ENCODE data around the gene FICD.
"Not testable (repeated sequence)": the region's sequence is repeated elsewhere in the genome, so short reads cannot be mapped to it uniquely, and the experiment has no call there.

Gene FICD

DNA sequence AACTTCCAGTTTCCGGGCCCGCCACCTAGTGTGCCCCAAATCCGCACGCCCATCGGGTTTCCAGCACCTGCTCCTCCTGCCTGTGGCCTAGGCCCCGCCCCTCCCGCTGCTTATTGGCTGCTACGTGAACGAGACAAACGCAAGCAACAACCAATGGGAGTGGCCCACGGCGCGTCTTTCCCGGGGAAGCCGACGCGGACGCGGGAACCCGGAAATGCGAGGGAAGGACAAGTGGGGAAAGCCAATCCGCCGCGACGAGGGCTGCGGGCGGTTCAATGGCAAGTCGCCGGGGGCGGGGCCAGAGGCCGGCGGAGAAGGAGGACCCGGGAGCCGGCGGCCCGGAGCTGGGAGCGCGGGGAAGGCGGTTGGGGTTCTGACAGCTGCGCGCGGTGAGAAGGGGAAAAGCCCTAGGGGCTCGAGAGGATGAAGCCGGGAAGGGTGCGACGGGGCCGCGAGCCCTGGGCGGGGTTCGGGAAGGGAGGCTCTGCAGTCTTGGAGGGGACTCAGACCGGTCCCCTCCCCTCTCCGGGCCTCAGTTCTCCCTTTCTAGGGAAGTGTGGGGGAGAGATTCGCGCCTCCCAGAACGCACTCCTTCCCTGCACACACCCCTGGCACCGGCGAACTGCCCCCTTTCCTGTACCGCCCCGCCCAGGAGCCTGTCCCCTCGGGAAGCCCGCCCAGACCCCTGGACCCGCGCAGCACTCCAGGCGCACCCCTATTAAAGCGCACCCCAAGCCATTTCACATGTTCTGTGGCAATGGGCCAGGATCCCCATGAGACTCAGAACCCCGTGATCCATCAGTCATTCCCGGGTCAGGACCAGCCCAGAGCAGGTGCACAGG is at the start of gene FICD:
TSS of gene FICD (plus strand) at position 305 of the 842 bp plus-strand sequence. CDS start 1,696 bp downstream, outside the sequence.
- peak; percentile 97 for DNase-seq

GRCh38 chr12:108465417-108465816 is 49.7 kb upstream of the FICD start:
- no peak for DNase-seq

GRCh38 chr12:108468196-108468968 is 46.7 kb upstream of the FICD start:
- no peak for DNase-seq

DNA sequence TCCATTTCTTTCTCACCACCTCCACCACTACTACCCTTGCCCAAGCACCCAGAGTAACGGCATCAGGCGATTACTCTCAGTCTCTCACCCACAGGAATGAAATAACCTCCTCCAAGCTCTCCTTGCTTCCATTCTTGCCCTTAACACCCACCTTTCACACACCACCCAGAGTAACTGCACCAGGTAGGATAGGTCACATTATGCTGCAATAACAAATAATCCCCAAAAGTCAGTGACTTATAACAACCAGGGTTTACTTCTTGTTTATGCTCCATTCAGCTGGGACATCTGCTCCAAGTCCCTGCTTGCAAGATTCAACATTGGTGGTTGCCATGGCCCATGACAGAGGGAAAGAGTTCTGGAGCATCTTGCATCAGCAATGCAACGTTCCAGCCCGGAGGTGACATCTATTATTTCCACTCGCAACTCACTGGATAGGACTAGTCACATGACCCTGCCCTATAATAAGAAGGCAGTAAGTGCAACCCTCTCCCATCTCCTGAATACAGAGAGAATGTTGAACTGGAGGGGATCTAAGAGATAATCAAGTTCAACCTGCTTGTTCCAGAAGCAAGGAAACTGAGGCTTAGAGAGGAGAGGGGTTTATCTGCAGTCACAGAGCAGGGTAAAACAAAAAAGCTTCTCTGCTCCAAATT is 41.5 kb upstream of the FICD start:
- no peak for DNase-seq

- no peak for DNase-seq
These were observed 39.7 kb upstream of the FICD start for GRCh38 chr12:108475396-108475795.

DNA sequence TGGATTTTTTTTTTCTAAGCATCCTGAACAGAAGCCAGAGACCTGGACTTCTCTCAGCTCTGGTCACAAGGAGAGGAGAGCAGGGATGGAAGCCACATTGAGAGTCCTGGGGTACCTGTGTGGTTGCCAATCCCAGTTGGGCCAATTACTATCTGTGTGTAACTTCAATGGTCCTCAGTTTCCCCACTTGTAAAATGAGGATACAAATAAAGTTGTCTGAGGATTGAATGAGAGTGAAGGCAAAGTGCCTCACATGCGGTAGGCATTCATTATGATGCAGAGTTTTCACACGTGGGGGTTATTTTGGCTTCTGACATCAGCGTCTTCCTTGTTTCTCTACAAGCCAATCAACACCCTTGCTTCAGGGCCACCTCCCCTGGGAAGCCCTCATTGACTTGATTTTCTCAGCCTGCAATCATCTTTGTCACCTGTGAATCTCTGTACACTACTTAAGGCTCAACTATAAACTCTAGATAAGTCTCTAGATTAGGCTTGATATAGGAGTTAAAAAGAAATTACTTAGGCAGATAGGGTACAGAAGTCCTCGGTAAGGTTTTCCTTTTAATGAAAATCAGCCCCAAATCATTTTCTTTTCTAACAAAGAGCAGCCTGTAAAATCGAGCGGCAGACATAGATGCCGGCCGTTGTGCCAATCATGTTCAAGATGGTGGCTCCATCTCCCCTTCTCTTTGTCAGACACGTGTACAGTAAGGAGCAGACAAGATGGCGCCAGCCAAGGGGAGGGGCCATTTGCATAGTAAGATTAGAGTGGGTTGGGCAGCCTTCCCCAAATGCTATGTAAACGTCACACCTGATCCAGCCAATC is 37.8 kb upstream of the FICD start:
- DNase-seq, result no peak

- DNase-seq, result no peak
These were observed 37.2 kb upstream of the FICD start for GRCh38 chr12:108477881-108478259.

DNA sequence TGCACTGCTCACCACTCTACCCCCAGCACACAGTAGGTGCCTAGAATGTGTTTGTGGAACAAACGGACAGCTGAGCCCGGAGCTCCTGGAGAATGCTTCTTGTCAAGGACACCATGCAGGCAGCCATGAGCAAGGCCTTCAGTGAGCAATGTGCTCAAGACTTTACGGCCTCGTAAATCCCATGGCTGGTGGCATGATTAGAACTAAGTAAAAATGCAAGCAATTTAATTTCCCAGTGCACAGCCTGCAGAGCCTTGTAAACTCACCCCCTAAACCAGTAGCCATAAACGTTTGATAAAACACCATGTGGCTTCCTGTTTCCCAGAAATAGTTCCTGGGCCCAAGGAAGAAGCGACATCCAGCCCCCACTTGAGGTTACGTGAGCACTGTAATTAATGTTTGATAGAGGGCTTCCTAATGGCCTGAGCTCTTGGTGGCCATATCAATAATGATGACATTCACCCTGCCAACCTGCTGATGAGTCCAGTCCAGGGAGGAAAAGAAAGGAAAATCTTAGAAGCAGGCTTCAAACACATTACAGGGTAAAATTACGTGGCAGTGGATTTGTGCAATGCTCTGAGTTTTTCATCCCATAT is 36.4 kb upstream of the FICD start:
- DNase-seq, result no peak

DNA sequence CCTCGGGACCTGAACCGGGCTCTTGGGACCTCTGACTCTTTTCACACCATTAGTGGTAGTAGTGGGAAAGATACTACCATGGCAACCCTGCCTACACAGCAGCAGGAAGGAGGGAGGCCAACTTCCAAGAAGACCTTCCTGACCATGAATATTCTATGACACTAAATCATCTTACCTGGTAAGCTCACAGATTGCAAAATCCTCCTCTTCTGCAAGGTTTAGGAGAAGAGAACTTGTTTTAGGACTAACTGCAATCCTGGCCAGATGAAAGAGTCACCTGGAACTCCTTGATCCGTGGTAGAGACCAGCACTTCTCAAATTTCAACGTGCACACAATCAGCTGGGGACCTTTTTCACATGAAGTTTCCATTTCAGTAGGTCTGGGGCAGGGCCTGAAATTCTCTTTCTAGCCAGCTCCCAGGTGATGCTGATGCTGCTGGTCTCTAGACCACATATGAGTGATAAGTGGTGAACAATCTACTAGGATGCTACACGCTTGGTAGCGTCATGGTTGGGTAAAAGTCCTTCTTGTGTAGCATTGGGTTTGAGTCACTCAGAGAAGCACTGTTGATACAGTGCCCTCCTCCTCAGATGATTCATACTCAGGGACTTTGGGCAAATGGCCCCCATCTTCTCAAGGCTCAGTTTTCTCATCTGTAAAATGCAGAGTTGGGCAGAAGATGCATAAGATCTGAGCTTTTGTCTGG is 35.6 kb upstream of the FICD start:
- DNase-seq, result no peak

DNA sequence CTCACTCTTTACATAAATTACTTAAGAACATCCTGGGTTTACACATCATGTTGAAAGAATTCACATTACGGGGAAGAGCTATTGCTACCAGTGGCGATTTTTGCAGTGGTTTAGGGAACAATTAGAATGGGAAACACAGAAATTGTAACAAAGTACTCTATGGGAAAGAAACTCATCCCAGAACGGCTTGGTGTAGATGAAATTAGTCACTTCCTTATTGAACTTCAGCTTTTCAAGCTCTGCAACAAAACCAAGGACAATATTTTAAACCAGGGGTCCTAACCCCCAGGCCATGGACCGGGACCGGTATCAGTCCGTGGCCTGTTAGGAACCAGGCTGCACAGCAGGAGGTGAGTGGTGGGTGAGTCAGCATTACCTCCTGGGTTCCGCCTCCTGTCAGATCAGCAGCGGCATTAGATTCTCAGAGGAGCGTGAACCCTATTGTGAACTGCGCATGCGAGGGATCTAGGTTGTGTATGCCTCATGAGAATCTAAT is 32.3 kb upstream of the FICD start:
- DNase-seq, result no peak

DNA sequence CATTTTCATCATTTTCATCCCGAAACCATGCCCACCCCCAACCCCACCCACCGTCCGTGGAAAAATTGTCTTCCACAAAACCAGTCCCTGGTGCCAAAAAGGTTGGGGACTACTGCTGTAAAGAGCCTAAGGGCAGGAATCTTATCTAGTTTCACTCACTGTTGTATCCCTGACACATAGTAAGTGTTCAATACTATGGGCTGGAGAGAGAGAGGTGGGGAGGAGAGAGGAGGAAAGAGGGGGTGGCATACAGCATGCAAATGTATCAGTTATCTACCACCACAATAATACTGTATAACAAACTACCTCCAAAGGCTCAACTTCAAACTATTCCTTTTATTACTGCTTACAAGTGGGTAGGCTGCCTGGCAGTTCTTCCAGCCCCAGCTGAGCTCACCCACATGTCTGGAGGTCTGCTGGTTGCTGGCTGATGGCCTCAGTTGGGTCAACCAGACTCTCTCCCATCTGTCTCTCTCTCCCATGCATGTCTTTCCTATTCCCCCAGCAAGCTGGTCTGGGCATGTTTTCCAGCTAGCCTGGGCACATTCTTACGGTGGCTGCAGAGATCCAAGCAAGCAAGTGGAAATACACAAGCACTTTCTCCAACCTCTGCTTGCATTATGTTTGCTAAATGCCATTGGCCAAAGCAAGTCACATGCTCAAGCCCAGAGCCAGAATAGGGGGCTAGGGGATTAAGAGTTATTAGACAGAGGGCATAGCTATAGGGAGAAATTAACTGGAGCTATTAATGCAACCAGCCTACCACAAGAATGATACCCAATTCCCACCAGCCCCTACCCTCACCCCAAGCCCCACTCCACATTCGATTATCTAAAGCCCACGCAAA is 31.6 kb upstream of the FICD start:
- DNase-seq, result no peak

- no peak for DNase-seq
These were observed 30.6 kb upstream of the FICD start for GRCh38 chr12:108484431-108484830.

DNA sequence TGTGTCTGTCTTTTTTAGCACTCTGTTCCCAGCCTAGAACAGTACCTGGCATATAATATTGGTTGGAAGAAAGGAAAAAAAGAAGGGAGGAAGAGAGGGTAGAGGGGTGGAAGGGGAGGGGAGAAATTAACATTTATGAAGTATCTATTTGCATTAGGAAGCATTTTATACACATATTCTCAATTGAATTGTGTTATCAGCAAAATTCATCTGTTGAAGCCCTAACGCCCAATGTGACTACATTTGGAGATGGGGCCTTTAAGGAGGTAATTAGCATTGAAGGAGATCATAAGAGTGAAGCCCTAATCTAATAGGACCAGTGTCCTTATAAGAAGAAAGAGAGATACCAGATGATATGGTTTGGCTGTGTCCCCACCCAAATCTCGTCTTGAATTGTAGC is 30.2 kb upstream of the FICD start:
- no peak for DNase-seq

DNA sequence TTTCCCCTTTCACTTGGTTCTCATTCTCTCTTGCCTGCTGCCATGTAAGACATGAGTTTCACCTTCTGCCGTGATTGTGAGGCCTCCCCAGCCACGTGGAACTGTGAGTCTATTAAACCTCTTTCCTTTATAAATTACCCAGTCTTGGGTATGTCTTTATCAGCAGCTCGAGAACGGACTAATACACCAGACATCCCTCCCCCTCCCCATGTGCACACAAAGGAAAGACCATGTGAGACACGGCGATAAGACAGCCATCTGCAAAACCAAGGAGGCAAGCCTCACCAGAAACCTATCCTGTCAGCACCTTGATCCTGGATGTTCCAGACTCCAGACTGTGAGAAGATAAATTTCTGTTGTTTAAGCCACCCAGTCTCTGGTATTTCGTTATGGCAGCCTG is 29.7 kb upstream of the FICD start:
- not testable (repeated sequence) for DNase-seq

GRCh38 chr12:108487029-108487428 is 28.0 kb upstream of the FICD start:
- DNase-seq, result not testable (repeated sequence)

- DNase-seq, result no peak
These were observed 23.8 kb upstream of the FICD start for GRCh38 chr12:108491256-108491655.

DNA sequence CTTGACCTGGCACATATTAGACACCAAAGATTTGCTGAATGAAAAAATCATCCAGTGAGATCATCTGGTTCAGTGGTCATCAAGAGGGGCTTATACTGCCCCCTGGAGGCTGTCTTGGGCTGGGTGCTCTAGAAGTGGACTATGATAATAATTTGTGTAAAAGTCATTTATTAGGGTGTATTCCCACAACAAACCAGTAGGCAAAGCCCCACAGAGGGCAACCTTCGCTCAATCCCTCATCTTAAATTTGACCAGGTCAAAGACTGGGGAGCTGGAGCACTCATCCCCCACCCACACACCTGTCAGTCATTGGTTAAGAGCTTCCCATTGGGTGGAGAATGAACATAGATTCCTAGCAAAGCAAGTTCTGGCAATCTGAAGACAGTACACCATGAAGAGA is 20.0 kb upstream of the FICD start:
- DNase-seq, result no peak

DNA sequence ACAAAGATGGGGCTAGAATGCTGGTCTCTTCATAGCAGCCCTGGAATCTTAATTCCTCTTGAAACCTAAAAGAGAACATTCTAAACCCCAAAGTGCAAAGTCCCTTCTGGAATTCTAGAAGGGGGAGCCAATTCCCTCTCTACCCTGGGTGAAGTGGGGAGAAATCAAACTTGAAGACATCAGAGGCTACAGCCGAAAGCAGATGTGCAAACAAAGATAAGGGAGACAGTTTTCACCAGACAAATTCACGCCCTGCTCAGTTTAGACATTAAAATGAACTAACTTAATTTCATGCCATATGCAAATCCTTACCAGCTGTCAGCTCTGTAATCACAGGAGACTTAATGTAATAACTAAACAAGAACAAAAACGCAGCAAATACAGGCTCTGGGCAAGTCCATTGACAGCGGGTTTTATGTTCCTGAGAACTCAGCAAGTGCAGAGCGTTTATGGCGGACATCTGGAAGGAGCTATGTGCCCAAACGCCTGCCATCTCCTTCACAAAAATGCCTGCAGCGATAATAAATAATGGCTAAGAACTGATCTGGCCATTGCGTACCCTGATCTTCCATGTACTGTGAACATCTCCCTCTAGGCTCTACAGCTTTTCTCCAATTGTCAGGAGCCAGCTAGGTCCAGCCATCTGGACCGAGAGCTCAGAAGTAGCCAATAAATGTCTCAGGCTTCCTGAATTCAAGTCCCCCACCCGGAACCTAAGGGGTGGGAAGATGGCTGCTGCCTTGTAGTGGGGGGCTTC is 19.1 kb upstream of the FICD start:
- no peak for DNase-seq

DNA sequence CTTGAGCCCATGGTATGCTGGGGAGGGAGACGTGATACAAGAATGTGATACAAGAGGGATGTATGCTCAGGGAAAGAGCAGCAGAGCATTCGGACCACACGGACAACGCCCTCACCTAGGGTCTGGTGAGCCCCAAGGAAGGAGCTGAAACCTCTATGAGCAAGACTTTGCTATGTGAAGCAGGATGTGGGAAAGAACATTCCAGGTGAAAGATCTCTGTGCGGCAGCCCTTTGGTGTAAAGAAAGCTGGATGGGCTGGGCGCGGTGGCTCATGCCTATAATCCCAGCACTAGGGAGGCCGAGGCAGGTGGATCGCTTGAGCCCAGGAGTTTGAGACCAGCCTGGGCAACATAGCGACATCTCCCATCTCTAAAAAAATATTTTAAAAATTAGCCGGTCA is 16.9 kb upstream of the FICD start:
- DNase-seq, result no peak

DNA sequence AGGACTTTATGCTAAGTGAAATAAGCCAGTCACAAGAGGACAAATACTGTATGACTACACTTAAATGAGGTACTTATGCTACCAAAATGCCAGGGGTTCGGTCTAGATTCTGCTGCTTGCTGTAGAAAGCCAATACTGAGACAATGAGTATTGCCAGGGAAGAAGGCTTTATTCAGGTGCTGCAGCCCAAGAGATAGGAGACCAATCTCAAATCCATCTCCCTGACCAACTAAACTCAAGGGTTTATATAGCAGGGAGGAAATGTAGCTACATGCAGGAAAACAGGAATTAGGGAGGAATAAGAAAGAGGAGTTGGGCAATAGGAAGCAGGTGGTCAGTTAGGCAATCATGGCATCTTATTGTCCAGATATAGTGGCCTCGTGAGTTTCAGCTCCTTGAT is 12.2 kb upstream of the FICD start:
- DNase-seq, result no peak
